Measurements from ENCODE around the gene ATP8A2.

DNA sequence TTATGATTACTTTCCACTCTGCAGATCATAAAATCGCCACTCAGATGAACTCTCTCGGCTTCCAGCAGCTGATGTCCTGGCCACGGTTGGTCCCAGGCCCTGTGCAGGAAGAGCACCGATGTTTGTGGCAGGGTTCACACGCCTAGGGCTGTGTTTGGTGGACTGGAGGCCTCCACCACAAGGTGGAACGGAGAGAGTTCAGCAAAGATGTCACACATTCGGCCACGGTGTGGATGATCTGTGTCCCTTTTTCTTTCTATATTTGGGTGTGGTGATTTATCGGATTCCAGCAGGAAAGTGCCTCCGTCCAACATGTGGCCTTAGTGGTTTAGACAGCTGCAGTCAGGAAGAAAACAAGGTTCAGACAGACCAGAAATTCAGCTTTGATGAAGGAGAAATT, 680.6 kb downstream of the ATP8A2 start:
- TF ChIP-seq EP300 (IDR thresholded peaks at IDR 0.05; ENCODE audit: low read depth), result no peak
- TF ChIP-seq POLR2AphosphoS5 (IDR thresholded peaks at IDR 0.05), result no peak
- TF ChIP-seq, protein P1, sequence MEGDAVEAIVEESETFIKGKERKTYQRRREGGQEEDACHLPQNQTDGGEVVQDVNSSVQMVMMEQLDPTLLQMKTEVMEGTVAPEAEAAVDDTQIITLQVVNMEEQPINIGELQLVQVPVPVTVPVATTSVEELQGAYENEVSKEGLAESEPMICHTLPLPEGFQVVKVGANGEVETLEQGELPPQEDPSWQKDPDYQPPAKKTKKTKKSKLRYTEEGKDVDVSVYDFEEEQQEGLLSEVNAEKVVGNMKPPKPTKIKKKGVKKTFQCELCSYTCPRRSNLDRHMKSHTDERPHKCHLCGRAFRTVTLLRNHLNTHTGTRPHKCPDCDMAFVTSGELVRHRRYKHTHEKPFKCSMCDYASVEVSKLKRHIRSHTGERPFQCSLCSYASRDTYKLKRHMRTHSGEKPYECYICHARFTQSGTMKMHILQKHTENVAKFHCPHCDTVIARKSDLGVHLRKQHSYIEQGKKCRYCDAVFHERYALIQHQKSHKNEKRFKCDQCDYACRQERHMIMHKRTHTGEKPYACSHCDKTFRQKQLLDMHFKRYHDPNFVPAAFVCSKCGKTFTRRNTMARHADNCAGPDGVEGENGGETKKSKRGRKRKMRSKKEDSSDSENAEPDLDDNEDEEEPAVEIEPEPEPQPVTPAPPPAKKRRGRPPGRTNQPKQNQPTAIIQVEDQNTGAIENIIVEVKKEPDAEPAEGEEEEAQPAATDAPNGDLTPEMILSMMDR (IDR thresholded peaks at IDR 0.05), result no peak
- TF ChIP-seq POLR2A (IDR thresholded peaks at IDR 0.05), result no peak

Measured in transverse colon (tissue), 4 donors.